Measurements from ENCODE around the gene NTN1. TPM values are rescaled to one million over a fixed set of nuclear protein-coding genes. Genes with fewer than 3 reads are reported as not detected.
"Not testable (repeated sequence)": the region's sequence is repeated elsewhere in the genome, so short reads cannot be mapped to it uniquely, and the experiment has no call there.

Gene NTN1
- total RNA-seq, 2 experiments from 2014 or later = 0.28 TPM; not detected in 1

- no peaks in the 10 kb centered on the region for H3K36me3 Mint-ChIP-seq
- DNase-seq = no peak
- H3K27me3 Mint-ChIP-seq = no peaks in the 10 kb centered on the region
- H3K9me3 Mint-ChIP-seq (ENCODE audit: low read depth) = no peaks in the 10 kb centered on the region
- ATAC-seq = no peak
- H3K4me1 Mint-ChIP-seq = peaks cover 3% of the 10 kb centered on the region
- CTCF ChIA-PET = no interaction called here
- no peak overlapping the region for H3K4me3 Mint-ChIP-seq
- no peak overlapping the region for H3K27ac Mint-ChIP-seq
These were observed 228.1 kb downstream of the NTN1 start for GRCh38 chr17:9249245-9249953.

GRCh38 chr17:9251273-9251672 is 230.0 kb downstream of the NTN1 start:
- Mint-ChIP-seq H3K27ac (no peak overlapping the region), H3K27me3 (no peaks in the 10 kb centered on the region)
- CTCF ChIA-PET = no interaction called here

GRCh38 chr17:9253308-9253707 is 232.0 kb downstream of the NTN1 start:
- ATAC-seq = no peak
- CTCF ChIA-PET = no interaction called here
- no peak overlapping the region for H3K27ac Mint-ChIP-seq
- H3K9me3 Mint-ChIP-seq (ENCODE audit: low read depth) = no peaks in the 10 kb centered on the region
- no peak overlapping the region for H3K4me3 Mint-ChIP-seq
- DNase-seq = no peak
- H3K4me1 Mint-ChIP-seq = peaks cover 3% of the 10 kb centered on the region
- H3K27me3 Mint-ChIP-seq = no peaks in the 10 kb centered on the region
- no peaks in the 10 kb centered on the region for H3K36me3 Mint-ChIP-seq

More at GRCh38 chr17:9251273-9251672, 230.0 kb downstream of the NTN1 start:
- H3K4me3 Mint-ChIP-seq = no peak overlapping the region
- no peaks in the 10 kb centered on the region for H3K36me3 Mint-ChIP-seq
- no peak for DNase-seq
- no peaks in the 10 kb centered on the region for H3K9me3 Mint-ChIP-seq (ENCODE audit: low read depth)
- H3K4me1 Mint-ChIP-seq = peaks cover 3% of the 10 kb centered on the region
- no peak for ATAC-seq

- CTCF ChIA-PET = no interaction called here
- no peaks in the 10 kb centered on the region for H3K27me3 Mint-ChIP-seq
- no peak for DNase-seq
- ATAC-seq = no peak
- H3K4me3 Mint-ChIP-seq = no peak overlapping the region
- H3K27ac Mint-ChIP-seq = no peak overlapping the region
- H3K36me3 Mint-ChIP-seq = no peaks in the 10 kb centered on the region
- peaks cover 10% of the 10 kb centered on the region for H3K4me1 Mint-ChIP-seq
- no peaks in the 10 kb centered on the region for H3K9me3 Mint-ChIP-seq (ENCODE audit: low read depth)
These were observed 233.5 kb downstream of the NTN1 start for GRCh38 chr17:9254841-9255240.

- Mint-ChIP-seq H3K27me3 (no peaks in the 10 kb centered on the region), H3K4me1 (peaks cover 10% of the 10 kb centered on the region), H3K9me3 (ENCODE audit: low read depth) (no peaks in the 10 kb centered on the region), H3K27ac (no peak overlapping the region), H3K4me3 (no peak overlapping the region), H3K36me3 (no peaks in the 10 kb centered on the region)
- no peak for DNase-seq
- CTCF ChIA-PET = no interaction called here
- no peak for ATAC-seq
These were observed 234.5 kb downstream of the NTN1 start for GRCh38 chr17:9255833-9256232.

- DNase-seq (no peak), ATAC-seq (no peak)
- CTCF ChIA-PET = no interaction called here
- H3K4me1 Mint-ChIP-seq = peaks cover 10% of the 10 kb centered on the region
- no peak overlapping the region for H3K4me3 Mint-ChIP-seq
- H3K27me3 Mint-ChIP-seq = no peaks in the 10 kb centered on the region
- H3K36me3 Mint-ChIP-seq = no peaks in the 10 kb centered on the region
- no peak overlapping the region for H3K27ac Mint-ChIP-seq
- H3K9me3 Mint-ChIP-seq (ENCODE audit: low read depth) = no peaks in the 10 kb centered on the region
These were observed 235.0 kb downstream of the NTN1 start for GRCh38 chr17:9256361-9256750.

GRCh38 chr17:9256751-9257629 is 235.7 kb downstream of the NTN1 start:
- no peak overlapping the region for H3K27ac Mint-ChIP-seq
- H3K9me3 Mint-ChIP-seq (ENCODE audit: low read depth) = no peaks in the 10 kb centered on the region
- CTCF ChIA-PET = no interaction called here

GRCh38 chr17:9257630-9257965 is 236.3 kb downstream of the NTN1 start:
- not testable (repeated sequence) for H3K9me3 Mint-ChIP-seq (ENCODE audit: low read depth)

More at GRCh38 chr17:9256751-9257629, 235.7 kb downstream of the NTN1 start:
- Mint-ChIP-seq H3K36me3 (no peaks in the 10 kb centered on the region), H3K27me3 (no peaks in the 10 kb centered on the region), H3K4me1 (peaks cover 10% of the 10 kb centered on the region), H3K4me3 (no peak overlapping the region)
- ATAC-seq (no peak), DNase-seq (no peak)

GRCh38 chr17:9258115-9259015 is 237.1 kb downstream of the NTN1 start:
- Mint-ChIP-seq H3K9me3 (ENCODE audit: low read depth) (no peaks in the 10 kb centered on the region), H3K27ac (no peak overlapping the region), H3K4me1 (peaks cover 8% of the 10 kb centered on the region), H3K27me3 (no peaks in the 10 kb centered on the region), H3K36me3 (no peaks in the 10 kb centered on the region), H3K4me3 (no peak overlapping the region)
- ATAC-seq = peak; percentile 16
- CTCF ChIA-PET = no interaction called here
- DNase-seq = no peak

More at GRCh38 chr17:9257630-9257965, 236.3 kb downstream of the NTN1 start:
- H3K27ac Mint-ChIP-seq, H3K27me3 Mint-ChIP-seq, CTCF ChIA-PET, DNase-seq, H3K4me1 Mint-ChIP-seq, H3K4me3 Mint-ChIP-seq, ATAC-seq, H3K36me3 Mint-ChIP-seq: not testable (repeated sequence)

- Mint-ChIP-seq H3K27ac (no peak overlapping the region), H3K4me3 (no peak overlapping the region), H3K4me1 (peaks cover 8% of the 10 kb centered on the region), H3K36me3 (no peaks in the 10 kb centered on the region), H3K9me3 (ENCODE audit: low read depth) (no peaks in the 10 kb centered on the region), H3K27me3 (no peaks in the 10 kb centered on the region)
- ATAC-seq (no peak), DNase-seq (no peak)
- CTCF ChIA-PET = no interaction called here
These were observed 238.1 kb downstream of the NTN1 start for GRCh38 chr17:9259419-9259818.

- Mint-ChIP-seq H3K27ac (no peak overlapping the region), H3K4me1 (peaks cover 8% of the 10 kb centered on the region), H3K27me3 (no peaks in the 10 kb centered on the region), H3K36me3 (no peaks in the 10 kb centered on the region), H3K9me3 (ENCODE audit: low read depth) (no peaks in the 10 kb centered on the region), H3K4me3 (no peak overlapping the region)
- no peak for ATAC-seq
- CTCF ChIA-PET = no interaction called here
- DNase-seq = no peak
These were observed 240.0 kb downstream of the NTN1 start for GRCh38 chr17:9261081-9262012.

GRCh38 chr17:9266031-9266680 is 244.8 kb downstream of the NTN1 start:
- Mint-ChIP-seq H3K27me3 (no peaks in the 10 kb centered on the region), H3K36me3 (no peaks in the 10 kb centered on the region), H3K4me3 (no peak overlapping the region), H3K4me1 (no peaks in the 10 kb centered on the region), H3K9me3 (ENCODE audit: low read depth) (no peaks in the 10 kb centered on the region), H3K27ac (no peak overlapping the region)
- CTCF ChIA-PET = no interaction called here
- ATAC-seq (no peak), DNase-seq (no peak)
